NCI-H2227 (cell line): ENCODE measurements around the gene TGFBRAP1.

Experiments used
- DNase-seq: peaks from one replicate; lab custom pipeline; 2025; ENCODE audit not compliant: unreplicated experiment; lab: John Stamatoyannopoulos, UW

Gene TGFBRAP1

GRCh38 chr2:105239924-105240323 is 89.6 kb downstream of the TGFBRAP1 start:
- no peak for DNase-seq

DNA sequence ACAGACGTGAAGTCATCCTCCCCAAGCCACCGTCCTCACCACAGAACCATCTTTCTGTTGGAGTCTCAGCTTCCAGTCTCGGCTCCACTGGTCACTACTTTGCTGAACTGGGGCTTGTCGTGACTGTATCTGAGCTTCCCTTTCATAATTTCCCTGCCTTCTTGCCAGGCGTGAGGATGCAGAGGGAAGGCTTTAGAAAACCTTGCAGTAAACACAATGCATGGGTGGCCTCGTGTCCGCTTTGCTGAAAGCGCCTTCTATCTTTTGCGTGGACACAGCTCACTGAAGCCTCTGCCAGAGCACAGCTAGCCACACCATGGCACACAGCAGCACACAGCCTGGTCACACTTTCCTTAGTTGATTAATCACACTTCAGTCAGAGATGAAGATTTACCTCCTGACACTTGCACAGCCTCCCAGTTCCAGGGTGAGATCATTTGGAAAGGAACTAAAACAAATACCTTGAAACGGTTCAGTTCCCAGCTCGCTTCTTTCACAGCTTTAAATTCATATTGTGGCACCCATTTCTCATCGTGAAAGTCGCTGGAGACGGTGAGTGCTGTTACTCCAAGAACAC is 90.8 kb downstream of the TGFBRAP1 start:
- no peak for DNase-seq

DNA sequence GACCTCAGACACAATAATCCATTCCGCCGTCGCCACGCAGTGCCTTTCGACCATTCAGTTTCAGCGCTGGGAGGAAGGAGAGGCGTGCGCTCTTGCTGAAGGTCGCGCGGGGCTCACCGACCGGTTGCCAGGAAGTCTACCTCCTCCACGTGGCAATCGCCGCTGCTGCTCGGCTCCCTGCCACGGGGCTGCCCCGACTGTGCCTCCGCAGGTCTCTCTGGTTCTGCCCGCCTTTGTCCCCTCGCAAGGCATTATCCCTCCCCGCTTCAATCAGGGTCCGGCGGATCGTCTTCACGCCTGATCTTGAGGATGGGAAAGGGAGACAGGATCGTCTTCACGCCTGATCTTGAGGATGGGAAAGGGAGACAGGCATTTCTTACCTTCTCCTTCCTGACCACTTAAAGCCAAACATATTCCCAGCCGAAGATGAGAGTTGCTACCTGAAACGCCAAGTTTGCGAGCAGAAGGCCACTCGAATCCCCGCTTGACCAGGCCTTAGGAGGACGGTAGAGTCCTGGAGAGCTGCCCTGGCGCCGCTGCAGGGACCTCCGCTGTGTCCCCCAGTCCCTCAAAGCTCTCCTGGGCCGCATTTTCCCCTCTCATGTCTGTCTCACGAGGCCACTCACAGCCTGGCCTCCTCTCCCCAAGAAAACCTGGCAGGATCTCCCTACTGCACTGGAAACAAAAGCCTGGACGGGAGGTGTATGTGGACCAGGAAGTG is 92.3 kb downstream of the TGFBRAP1 start:
- no peak for DNase-seq

GRCh38 chr2:105236060-105236424 is 93.5 kb downstream of the TGFBRAP1 start:
- no peak for DNase-seq

- peak; percentile 74 for DNase-seq
Measured at GRCh38 chr2:105235388-105236059, 94.0 kb downstream of the TGFBRAP1 start.

GRCh38 chr2:105231232-105231619 is 98.3 kb downstream of the TGFBRAP1 start:
- DNase-seq = no peak

- no peak for DNase-seq
Measured at GRCh38 chr2:105224444-105224843, 105.1 kb downstream of the TGFBRAP1 start.

DNA sequence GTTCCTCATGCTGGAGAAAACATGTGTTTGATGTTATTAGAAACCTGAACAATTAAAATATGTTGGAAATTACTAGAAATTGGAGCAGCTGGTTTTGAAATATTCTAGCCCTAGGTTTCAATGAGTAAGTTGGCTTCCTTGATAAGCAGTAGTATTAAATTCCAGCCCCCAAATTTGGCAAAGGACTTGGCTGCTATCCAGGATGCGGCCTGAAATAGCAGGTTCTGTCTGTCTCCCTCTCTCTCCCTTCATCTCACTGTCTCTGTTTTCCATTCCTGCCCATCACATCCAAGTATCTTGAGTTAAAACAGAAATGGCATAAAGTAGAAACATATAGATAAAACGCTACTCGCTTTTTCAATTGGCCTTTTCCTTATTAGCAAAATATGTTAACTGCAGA is 108.9 kb downstream of the TGFBRAP1 start:
- DNase-seq = no peak

DNA sequence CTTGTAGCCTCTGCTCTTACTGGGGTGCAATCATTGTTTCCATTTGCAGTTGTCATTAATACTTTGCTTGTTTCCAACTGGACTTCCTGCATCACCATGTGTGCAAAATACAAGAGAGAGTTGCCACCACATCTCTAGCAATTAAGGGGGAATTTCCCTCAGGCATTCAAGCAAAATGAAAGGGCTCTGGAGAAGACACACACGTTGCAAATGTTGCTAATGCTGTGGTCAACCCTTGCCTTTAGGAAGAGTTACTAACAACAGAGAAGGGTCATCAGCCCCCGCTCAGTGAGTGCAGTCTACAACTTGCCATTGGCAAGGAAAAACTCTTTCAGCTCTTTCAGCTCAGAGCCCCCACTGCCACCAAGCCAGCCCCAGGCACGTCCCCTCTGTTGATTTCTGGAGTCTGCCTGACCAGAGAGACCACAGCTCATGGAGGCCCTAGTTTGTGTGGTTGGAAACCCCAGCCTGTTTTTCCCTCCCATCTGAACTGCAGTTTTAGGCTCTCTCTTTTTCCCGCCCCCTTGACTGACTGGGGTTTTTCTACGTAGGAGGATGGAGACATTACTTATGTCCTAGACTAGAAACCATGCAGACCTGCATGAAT is 113.8 kb downstream of the TGFBRAP1 start:
- DNase-seq = no peak
